Left kidney (tissue), 2 donors: ENCODE results near the gene ARID1B. TPM values are rescaled to one million over a fixed set of nuclear protein-coding genes. Genes with fewer than 3 reads are reported as not detected.

Experiments
- DNase-seq: peaks from one replicate; pipeline ENCODE4 v3.0.0-alpha.2; 2013
- polyA plus RNA-seq: library from polyadenylated mRNA; unstranded; fragments of 120-200 nt; gene quantifications from one replicate; pipeline ENCODE4 v1.2.1, GENCODE V29; 2013; ENCODE audit not compliant: insufficient read length

Gene ARID1B
- polyA plus RNA-seq, 1 donor: 87.7 TPM

- DNase-seq: no peak
These were observed 129.3 kb downstream of the ARID1B start for GRCh38 chr6:156906451-156906850.

DNA sequence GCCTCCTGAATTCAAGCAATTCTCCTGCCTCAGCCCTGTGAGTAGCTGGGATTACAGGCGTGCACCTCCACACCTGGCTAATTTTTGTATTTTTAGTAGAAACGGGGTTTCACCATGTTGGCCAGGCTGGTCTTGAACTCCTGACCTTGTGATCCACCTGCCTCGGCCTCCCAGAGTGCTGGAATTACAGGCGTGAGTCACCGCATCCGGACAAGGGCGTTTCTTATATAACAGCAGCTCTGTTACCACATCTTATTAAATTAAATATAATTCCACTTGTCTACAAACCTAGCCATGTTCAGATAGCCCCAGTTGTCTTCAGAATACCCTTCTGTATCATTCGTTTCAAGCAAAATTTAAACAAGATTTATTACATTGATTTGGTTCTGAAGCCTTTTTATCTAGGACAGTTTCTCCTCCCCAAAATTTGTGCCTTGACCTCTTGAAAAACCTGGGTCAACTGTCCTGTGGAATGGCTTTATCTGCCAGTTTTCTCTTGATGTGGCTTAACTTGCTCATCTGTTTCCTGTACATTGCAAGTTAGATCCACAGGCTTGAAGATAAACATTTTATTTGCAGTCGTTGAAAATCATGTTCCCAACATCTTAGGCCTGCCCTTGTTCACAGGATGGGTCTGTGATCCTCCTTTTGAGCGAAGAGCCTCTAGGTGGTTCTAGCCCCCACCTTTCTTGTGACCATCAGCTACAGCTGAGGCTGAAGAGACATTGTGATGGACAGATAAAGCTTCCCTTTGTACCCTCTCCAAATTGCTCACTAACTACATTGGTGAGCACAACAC lies 132.2 kb downstream of the ARID1B start:
- DNase-seq: no peak

- no peak for DNase-seq
These were observed 132.8 kb downstream of the ARID1B start for GRCh38 chr6:156910011-156910334.

DNA sequence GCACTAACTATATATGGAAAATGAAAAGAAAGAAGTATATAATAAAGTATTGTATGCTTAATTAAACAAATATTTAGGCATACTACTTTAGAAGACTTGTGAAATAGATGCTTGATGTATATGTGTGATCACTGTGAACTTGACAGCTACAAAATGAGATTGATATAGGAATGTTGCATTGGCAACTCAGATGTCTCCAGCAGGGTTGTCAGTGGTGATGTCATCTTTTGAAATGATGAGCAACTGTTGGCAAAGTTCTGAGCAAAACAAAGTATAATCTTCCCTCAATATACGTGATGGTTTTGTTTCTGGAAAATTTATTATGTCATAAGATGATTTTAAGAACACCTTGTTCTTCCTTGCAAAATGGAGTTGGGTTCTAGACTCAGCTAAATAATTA lies 133.8 kb downstream of the ARID1B start:
- DNase-seq: no peak

DNA sequence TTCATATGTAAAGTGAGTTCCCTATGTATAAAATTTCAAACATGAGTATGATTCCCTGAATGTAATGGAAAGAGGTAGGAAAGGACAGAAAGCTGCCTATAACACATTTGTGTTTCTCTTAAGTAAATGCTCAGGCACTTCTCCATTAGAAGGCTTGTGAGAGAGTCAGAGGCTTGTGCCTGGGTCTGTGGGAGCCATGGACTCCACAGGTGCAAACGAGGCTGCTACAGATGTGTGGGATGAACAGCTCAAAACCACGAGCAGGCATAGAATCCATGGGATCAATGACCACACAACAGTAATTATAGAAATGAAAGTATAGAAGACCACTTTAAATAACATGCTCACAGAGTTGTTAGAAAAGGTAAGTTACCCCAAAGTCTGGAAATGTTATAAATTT lies 134.4 kb downstream of the ARID1B start:
- no peak for DNase-seq

GRCh38 chr6:156912431-156912830 lies 135.3 kb downstream of the ARID1B start:
- no peak for DNase-seq

- no peak for DNase-seq
These were observed 137.0 kb downstream of the ARID1B start for GRCh38 chr6:156914181-156914580.

GRCh38 chr6:156916130-156916801 lies 139.1 kb downstream of the ARID1B start:
- DNase-seq: no peak

DNA sequence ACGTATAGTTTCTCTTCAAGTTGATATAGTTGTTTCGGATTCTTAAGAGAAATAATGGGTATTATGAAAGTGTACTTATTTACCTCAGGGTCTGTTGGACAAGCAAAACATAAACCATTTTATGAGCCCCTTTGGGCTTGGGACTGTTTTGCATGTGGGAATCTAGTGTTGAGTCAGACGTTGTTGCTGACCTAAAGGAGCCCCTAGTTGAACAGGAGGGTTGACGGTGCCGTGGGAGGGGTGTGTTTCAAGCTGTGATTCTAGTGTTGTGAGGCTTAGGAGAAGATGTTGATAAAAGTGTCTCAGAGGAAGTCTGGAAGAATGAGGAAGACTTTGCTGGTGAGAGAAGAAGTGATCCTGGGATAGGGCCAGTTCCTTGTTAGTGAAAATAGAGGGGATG lies 140.0 kb downstream of the ARID1B start:
- DNase-seq: no peak

GRCh38 chr6:156918647-156919046 lies 141.5 kb downstream of the ARID1B start:
- no peak for DNase-seq

GRCh38 chr6:156919370-156919769 lies 142.2 kb downstream of the ARID1B start:
- no peak for DNase-seq

- DNase-seq: peak; percentile 31
These were observed 142.7 kb downstream of the ARID1B start for GRCh38 chr6:156919814-156920369.

DNA sequence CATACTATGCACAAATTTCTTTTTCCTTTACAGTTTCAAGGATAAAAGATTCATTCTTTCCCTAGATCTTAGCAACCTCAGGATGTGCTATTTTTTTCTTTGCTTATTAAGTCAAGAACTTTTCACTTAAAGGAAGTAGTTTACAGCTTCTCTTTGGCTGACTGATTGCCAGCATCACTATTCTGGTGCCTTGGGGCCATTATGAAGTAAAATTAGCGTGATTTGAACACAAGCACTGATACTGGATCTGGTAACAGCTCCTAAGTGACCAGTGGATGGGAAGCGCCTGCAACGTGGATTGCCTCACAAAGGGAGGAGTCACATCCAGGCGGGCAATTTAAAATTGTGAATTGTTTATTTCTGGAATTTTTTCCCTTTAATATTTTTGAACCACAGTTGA lies 147.1 kb downstream of the ARID1B start:
- DNase-seq: no peak

GRCh38 chr6:156925026-156925425 lies 147.8 kb downstream of the ARID1B start:
- no peak for DNase-seq

- DNase-seq: no peak
These were observed 148.8 kb downstream of the ARID1B start for GRCh38 chr6:156925718-156926607.

DNA sequence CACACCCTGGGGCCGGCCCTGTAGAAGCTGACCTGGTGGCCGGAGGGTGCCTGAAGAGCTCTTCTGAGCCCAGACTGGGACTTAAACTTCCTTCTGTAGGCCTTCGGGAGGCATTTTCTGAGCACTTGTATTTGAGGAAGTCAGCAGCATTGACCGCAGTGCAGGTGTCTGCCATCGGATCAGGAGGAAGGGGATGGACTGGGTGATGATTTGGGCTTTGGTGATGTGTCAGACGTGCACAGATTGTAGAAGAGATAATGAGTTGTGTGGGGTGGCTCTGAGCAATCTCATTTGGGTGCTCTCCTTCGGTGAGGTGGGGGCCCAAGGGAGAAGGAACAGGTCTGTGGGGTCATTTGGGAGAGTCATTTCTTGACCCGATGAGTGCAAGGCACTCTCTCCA lies 150.9 kb downstream of the ARID1B start:
- DNase-seq: no peak

DNA sequence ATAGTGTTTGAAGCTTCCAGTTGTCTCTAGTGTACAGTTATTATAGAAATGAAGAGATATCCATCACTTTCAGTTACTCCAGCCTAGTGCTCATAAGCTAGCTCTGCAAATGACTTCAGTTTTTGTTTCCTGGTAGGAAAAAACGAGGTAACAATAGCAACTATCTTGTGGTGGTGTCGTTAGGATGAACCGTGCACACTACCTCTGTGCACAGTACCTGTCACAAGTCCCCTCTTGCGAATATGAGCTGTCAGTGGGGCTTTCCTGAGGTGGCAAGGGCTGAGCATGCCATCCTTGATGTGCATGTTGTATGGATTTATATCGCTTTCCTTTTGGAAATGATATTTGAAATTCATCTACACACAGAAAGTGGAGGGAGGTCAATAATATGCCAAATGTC lies 151.8 kb downstream of the ARID1B start:
- DNase-seq: no peak

- DNase-seq: no peak
These were observed 154.1 kb downstream of the ARID1B start for GRCh38 chr6:156931283-156931682.

DNA sequence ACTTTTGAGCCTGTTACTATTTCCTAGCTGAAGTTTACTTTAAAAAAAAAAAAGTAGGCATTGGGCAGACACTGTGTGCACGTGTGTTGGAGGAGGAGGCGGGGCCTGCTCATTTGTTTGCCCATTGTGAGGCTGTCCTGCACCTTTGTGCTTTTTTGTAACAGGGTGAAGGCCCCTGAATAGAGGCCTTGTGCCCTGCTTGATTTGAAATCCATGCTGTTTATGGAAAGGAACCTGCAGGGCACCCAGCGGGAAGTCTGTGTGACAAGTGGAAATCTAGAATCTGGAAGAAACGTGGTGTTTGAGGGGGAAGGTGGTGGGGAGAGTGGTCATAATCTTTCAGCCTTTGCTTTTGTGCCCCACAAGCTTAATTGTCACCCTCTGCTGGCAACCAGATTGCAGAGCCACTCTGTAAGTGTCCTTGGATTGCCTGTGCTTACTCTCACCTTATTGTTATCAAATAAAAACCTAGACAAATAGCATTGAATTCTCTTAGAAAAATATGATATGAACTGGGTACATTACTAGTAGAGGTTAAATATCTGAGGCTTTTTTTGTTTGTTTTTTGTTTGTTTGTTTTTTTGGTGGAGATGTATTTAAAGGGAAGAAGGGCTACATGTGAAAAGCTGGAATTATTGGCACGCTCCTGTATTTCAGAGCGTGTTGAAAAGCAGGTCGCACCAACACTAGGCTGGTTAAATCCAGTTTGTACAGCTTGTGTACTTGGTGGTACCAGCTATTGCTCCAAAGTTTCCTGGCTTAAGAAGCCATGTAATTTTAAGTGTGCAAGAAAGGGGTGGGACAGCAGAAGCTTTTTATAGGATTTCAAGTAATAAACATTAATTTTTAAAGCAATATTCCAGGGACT lies 156.3 kb downstream of the ARID1B start:
- DNase-seq: no peak

- no peak for DNase-seq
These were observed 156.9 kb downstream of the ARID1B start for GRCh38 chr6:156934069-156934460.

GRCh38 chr6:156935000-156935399 lies 157.8 kb downstream of the ARID1B start:
- no peak for DNase-seq

GRCh38 chr6:156938143-156938542 lies 161.0 kb downstream of the ARID1B start:
- no peak for DNase-seq
